HUES48 (cell line): Measurements from ENCODE around the gene SLC27A2.

ENCODE experiments used
- H3K27ac ChIP-seq: one replicate; pipeline ENCODE4 v1.7.0; 2013; ENCODE audit warnings: low read depth, low read length, inconsistent platforms
- H3K27me3 ChIP-seq: 2 replicates; pipeline ENCODE4 v1.6.1; 2013; ENCODE audit warnings: mild to moderate bottlenecking, low read length; ENCODE audit not compliant: control insufficient read depth, insufficient read depth
- H3K36me3 ChIP-seq: 2 replicates; pipeline ENCODE4 v1.6.1; 2013; ENCODE audit warnings: low read length; ENCODE audit not compliant: control insufficient read depth, insufficient read depth
- H3K4me1 ChIP-seq: 2 replicates; pipeline ENCODE4 v1.6.1; 2013; ENCODE audit warnings: mild to moderate bottlenecking, low read length; ENCODE audit not compliant: control insufficient read depth, insufficient read depth
- H3K4me3 ChIP-seq: 2 replicates; pipeline ENCODE4 v1.5.1; 2013; ENCODE audit warnings: mild to moderate bottlenecking, low read depth, low read length
- H3K9ac ChIP-seq: 2 replicates; pipeline ENCODE4 v1.6.1; 2013; ENCODE audit warnings: mild to moderate bottlenecking, low read depth, low read length, moderate library complexity
- H3K9me3 ChIP-seq: 2 replicates; pipeline ENCODE4 v1.6.1; 2013; ENCODE audit warnings: low read length; ENCODE audit not compliant: control insufficient read depth, insufficient read depth

SLC27A2 gene

DNA sequence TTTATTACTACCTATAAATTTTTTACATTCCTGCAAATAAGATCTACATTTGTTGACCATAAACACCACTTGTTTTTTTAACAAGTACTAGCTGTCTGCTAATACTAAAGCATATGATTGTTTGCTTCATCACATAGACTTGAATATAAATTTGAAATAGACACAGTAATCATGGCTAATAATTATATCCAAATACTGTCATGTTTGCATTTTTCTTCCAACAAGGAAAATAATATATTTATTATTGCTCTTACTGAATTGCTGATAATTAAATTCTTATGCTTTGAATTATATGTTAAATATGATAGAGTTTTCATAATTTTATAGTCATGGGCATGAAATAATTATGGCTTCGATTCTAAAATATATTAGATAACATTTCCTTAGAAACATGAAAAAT is 43.1 kb downstream of the SLC27A2 start:
- Histone ChIP-seq H3K4me1 (no peaks in the 10 kb centered on the region), H3K4me3 (no peak overlapping the region), H3K9me3 (no peaks in the 10 kb centered on the region), H3K36me3 (no peaks in the 10 kb centered on the region), H3K27ac (no peak overlapping the region), H3K27me3 (no peaks in the 10 kb centered on the region), H3K9ac (no peak overlapping the region)

GRCh38 chr15:50225938-50226337 is 43.9 kb downstream of the SLC27A2 start:
- no peaks in the 10 kb centered on the region for H3K4me1 ChIP-seq
- no peak overlapping the region for H3K4me3 ChIP-seq
- no peak overlapping the region for H3K9ac ChIP-seq
- H3K9me3 ChIP-seq = no peaks in the 10 kb centered on the region
- H3K36me3 ChIP-seq = no peaks in the 10 kb centered on the region
- H3K27me3 ChIP-seq = no peaks in the 10 kb centered on the region
- H3K27ac ChIP-seq = no peak overlapping the region

DNA sequence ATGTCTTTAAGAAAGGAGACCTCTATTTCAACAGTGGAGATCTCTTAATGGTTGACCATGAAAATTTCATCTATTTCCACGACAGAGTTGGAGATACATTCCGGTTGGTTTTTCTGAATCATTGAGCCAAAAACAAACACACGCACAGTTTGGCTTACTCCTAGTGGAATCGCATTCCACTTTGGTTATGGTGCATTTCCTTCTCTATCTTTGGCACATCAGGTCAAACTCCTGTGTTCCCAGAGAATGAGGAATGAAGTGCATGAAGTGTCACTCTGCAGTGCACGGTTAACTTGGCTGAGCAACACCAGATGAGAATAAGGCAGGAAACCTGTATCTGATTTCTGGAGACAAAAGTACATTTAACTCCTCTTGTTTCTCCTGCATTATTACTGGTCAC is 45.1 kb downstream of the SLC27A2 start:
- no peak overlapping the region for H3K9ac ChIP-seq
- no peaks in the 10 kb centered on the region for H3K36me3 ChIP-seq
- H3K9me3 ChIP-seq = no peaks in the 10 kb centered on the region
- no peaks in the 10 kb centered on the region for H3K27me3 ChIP-seq
- H3K4me1 ChIP-seq = no peaks in the 10 kb centered on the region
- no peak overlapping the region for H3K27ac ChIP-seq
- no peak overlapping the region for H3K4me3 ChIP-seq

DNA sequence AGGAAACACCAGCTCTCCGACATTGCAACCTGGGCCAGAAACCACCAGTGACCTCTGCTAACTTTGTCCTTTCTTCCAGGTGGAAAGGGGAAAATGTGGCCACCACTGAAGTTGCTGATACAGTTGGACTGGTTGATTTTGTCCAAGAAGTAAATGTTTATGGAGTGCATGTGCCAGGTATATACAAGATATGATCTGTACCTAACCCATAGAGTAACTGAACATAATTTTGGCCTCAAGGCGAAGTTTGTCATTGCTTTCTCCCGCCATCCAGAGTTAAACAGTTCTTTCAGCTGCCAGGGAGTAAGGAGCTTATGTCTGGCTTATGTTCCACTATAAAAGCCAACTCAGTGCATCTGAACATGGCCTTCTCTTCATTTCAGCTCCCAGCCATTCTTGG is 46.9 kb downstream of the SLC27A2 start:
- H3K27ac ChIP-seq = no peak overlapping the region
- H3K27me3 ChIP-seq = no peaks in the 10 kb centered on the region

DNA sequence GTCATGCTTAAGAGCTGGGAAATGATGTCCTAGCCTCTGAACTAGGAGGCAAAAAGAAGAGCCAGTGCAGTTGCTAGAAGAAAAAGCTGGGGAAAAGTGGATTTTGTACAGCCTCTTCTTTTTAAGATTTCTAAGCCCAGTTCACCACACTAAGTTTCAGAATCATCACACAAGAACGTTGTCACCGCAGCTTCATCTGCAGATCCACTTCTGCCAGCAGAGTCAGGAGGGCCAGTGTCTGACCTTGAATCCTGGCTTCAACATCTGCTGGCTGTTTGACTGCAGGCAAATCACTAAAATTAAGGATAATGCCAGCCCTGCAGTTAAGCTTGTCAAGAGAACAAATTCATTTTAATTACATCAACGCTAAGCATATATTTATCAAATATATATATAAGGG is 47.3 kb downstream of the SLC27A2 start:
- Histone ChIP-seq H3K9me3 (no peaks in the 10 kb centered on the region), H3K27ac (no peak overlapping the region), H3K4me3 (no peak overlapping the region), H3K36me3 (no peaks in the 10 kb centered on the region), H3K9ac (no peak overlapping the region), H3K4me1 (no peaks in the 10 kb centered on the region), H3K27me3 (no peaks in the 10 kb centered on the region)

More for the DNA sequence above, 46.9 kb downstream of the SLC27A2 start:
- Histone ChIP-seq H3K4me1 (no peaks in the 10 kb centered on the region), H3K36me3 (no peaks in the 10 kb centered on the region), H3K4me3 (no peak overlapping the region), H3K9ac (no peak overlapping the region), H3K9me3 (no peaks in the 10 kb centered on the region)

GRCh38 chr15:50231761-50232160 is 49.8 kb downstream of the SLC27A2 start:
- Histone ChIP-seq H3K27ac (no peak overlapping the region), H3K4me1 (no peaks in the 10 kb centered on the region), H3K36me3 (no peaks in the 10 kb centered on the region), H3K9ac (no peak overlapping the region), H3K4me3 (no peak overlapping the region), H3K27me3 (no peaks in the 10 kb centered on the region), H3K9me3 (no peaks in the 10 kb centered on the region)

- H3K27me3 ChIP-seq = no peaks in the 10 kb centered on the region
- no peak overlapping the region for H3K27ac ChIP-seq
- no peaks in the 10 kb centered on the region for H3K4me1 ChIP-seq
- H3K9me3 ChIP-seq = no peaks in the 10 kb centered on the region
- no peak overlapping the region for H3K9ac ChIP-seq
- H3K4me3 ChIP-seq = no peak overlapping the region
- no peaks in the 10 kb centered on the region for H3K36me3 ChIP-seq
Observed at GRCh38 chr15:50232791-50233190, 50.8 kb downstream of the SLC27A2 start.

- no peaks in the 10 kb centered on the region for H3K36me3 ChIP-seq
- no peaks in the 10 kb centered on the region for H3K9me3 ChIP-seq
- H3K9ac ChIP-seq = no peak overlapping the region
- H3K4me3 ChIP-seq = no peak overlapping the region
- no peaks in the 10 kb centered on the region for H3K27me3 ChIP-seq
- no peak overlapping the region for H3K27ac ChIP-seq
- H3K4me1 ChIP-seq = no peaks in the 10 kb centered on the region
Observed at GRCh38 chr15:50233192-50233736, 51.3 kb downstream of the SLC27A2 start.

DNA sequence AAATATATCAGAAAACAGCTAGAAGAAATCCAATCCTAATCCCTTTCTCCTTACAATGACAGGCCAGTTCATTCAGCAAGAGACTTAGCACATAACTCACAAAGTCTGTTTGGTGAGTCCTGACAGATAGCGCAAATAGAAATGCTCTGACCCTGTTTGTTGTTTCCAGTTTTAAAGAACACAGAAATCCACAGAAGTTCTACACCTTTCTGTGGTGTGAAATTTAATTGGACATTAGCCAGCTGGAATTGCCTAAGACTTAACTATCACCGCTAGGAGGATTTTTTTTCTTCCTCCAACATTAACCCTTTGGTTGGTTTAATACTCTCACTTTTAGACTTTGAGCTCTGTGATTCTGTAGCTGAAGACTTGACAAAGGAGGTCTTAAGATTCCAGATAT is 52.8 kb downstream of the SLC27A2 start:
- Histone ChIP-seq H3K9ac (no peak overlapping the region), H3K27ac (no peak overlapping the region), H3K9me3 (no peaks in the 10 kb centered on the region), H3K4me1 (no peaks in the 10 kb centered on the region), H3K36me3 (no peaks in the 10 kb centered on the region), H3K27me3 (no peaks in the 10 kb centered on the region), H3K4me3 (no peak overlapping the region)

DNA sequence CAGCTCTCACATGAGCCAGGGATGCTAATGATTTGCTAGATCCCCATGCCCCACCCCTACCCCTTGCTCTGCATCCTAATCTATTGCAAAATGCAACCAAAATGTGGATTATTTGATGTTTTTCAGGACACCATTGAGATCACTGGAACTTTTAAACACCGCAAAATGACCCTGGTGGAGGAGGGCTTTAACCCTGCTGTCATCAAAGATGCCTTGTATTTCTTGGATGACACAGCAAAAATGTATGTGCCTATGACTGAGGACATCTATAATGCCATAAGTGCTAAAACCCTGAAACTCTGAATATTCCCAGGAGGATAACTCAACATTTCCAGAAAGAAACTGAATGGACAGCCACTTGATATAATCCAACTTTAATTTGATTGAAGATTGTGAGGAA is 53.8 kb downstream of the SLC27A2 start:
- Histone ChIP-seq H3K4me3 (no peak overlapping the region), H3K27me3 (no peaks in the 10 kb centered on the region), H3K9ac (no peak overlapping the region), H3K4me1 (no peaks in the 10 kb centered on the region), H3K9me3 (no peaks in the 10 kb centered on the region), H3K27ac (no peak overlapping the region), H3K36me3 (no peaks in the 10 kb centered on the region)

DNA sequence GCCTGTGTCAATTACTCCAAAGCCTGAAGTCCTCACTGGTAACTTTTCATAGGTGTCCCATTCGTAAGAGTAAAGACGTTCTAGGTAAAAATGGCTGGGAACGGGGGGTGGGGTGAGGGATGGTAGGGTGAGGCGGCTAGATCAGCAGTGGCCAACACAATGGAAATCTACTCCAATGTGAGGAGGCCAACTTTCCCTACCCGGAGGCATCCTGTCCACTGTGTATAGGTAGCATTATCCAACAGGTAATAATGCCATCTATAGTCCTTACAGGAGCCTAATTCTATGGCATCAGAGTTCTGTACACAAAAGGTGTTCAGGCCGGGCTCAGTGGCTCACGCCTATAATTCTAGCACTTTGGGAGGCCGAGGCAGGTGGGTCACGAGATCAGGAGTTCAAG is 54.4 kb downstream of the SLC27A2 start:
- Histone ChIP-seq H3K4me1 (no peaks in the 10 kb centered on the region), H3K27ac (no peak overlapping the region), H3K9ac (no peak overlapping the region), H3K36me3 (no peaks in the 10 kb centered on the region), H3K4me3 (no peak overlapping the region), H3K27me3 (no peaks in the 10 kb centered on the region), H3K9me3 (no peaks in the 10 kb centered on the region)

GRCh38 chr15:50238255-50238654 is 56.3 kb downstream of the SLC27A2 start:
- H3K4me3 ChIP-seq = no peak overlapping the region
- H3K27me3 ChIP-seq = no peaks in the 10 kb centered on the region
- H3K4me1 ChIP-seq = no peaks in the 10 kb centered on the region
- no peak overlapping the region for H3K27ac ChIP-seq
- H3K9me3 ChIP-seq = no peaks in the 10 kb centered on the region
- no peaks in the 10 kb centered on the region for H3K36me3 ChIP-seq
- H3K9ac ChIP-seq = no peak overlapping the region
